GM21737 (cell line): Measurements from ENCODE around the gene ZMIZ1.

Source experiments
- ATAC-seq: cut with Tn5 transposase; IDR thresholded peaks from one replicate; pipeline ENCODE4 v1.9.1; 2021; ENCODE audit warnings: mild to moderate bottlenecking, moderate library complexity; ENCODE audit not compliant: unreplicated experiment

ZMIZ1 gene

GRCh38 chr10:79299397-79300241 lies 230.9 kb downstream of the ZMIZ1 start:
- ATAC-seq = no peak

DNA sequence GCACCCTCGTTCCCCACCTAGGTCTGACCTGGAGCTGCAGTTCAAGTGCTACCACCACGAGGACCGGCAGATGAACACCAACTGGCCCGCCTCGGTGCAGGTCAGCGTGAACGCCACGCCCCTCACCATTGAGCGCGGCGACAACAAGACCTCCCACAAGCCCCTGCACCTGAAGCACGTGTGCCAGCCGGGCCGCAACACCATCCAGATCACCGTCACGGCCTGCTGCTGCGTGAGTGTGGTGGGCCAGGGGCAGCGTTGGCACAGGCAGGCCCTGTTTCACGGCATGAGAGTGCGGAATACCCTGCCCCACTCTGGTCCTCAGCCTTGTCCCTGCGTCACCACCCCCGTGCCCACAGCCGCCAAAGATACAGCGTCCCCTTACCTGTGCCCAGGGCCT lies 231.9 kb downstream of the ZMIZ1 start:
- ATAC-seq = no peak

DNA sequence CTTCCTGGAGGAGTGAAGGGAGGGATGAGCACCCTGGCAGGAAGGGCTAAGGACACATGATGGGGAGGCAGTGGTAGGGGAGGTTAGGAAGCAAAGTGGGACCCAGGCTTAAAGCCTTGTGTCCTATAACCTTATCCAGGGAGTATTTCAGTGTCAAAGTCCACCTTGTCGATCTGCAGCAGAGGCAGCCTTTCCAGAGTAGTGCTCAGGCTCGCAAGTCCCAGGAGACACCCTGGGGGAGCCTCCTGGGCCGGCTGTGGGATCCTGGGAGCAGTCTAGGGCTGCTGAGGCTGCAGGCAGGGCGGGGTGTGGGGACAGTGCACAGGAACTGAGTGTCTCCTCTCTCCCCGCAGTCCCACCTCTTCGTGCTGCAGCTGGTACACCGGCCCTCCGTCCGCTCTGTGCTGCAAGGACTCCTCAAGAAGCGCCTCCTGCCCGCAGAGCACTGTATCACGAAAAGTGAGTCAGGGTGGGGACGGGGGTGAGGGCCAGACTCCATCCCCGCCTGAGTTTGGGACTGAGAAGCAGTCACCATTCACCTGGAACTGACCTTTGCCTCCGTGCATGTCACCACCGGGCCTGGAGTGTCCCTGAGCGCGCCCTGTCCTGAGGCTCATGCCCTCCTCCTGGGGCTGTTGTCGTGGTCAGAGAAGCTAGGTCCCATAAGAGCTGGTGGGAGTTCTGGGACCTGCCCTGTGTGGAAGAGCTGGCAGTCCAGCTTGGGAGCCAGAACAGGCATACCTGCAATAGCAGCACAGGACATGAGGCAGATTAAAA lies 233.2 kb downstream of the ZMIZ1 start:
- ATAC-seq = no peak

GRCh38 chr10:79303631-79304478 lies 235.1 kb downstream of the ZMIZ1 start:
- no peak for ATAC-seq

GRCh38 chr10:79304479-79305087 lies 235.8 kb downstream of the ZMIZ1 start:
- ATAC-seq = no peak

DNA sequence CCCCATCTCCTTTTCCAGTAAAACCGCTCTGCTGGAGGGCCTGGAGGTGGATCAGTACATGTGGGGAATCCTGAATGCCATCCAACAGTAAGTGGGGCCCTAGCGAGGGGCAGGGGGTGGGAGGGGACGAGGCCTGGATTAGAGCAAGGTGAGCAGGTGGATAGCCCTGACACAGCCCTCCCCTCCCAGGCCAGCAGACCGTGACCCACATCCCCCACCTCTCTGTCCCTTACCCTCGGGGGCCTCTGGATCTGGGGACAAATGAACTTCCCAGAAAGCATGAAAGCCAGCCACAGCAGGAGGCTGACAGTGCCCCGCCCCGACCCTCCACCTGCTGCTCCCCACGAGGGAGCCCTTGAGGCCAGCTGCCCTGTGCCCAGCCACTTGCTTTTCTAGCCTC lies 236.7 kb downstream of the ZMIZ1 start:
- no peak for ATAC-seq

DNA sequence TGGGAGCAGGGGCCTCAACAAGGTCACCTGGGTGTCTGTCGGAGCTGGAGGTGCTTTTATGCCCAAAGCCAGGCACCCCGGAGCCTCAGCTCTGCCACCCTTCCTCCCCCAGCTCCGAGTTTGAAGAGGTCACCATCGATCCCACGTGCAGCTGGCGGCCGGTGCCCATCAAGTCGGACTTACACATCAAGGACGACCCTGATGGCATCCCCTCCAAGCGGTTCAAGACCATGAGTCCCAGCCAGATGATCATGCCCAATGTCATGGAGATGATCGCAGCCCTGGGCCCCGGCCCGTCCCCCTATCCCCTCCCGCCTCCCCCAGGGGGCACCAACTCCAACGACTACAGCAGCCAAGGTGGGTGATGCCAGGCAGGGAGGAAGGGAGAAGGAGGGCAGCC lies 237.2 kb downstream of the ZMIZ1 start:
- no peak for ATAC-seq

DNA sequence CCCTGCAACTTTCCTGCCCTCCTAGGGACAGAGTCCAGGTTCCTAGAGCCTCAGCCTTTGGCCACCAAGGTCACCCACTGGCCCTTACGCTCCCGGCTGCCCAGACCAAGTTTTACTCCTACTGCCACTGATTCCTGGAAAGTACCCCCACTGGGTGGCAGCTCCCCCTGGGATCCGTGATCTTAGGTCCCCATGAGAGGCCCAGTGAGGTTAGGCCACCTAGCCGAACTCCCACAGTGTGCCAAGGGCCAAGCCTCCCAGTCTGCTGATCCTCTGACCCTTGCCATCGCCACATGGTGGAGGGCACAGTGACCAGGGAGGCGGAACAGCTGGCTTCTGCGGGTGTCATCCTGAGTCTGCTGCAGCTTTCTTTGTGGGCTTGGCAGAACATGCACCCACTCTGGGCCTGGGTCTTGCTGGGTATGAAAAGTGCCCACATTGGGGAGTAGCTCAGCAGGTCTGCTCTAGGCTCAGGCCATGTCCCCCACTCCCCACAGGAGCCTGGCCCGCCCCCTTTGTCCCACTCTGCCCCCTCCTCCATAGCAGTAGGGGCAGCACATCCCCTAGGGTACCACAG lies 238.0 kb downstream of the ZMIZ1 start:
- ATAC-seq = no peak

GRCh38 chr10:79308016-79308415 lies 239.2 kb downstream of the ZMIZ1 start:
- no peak for ATAC-seq

DNA sequence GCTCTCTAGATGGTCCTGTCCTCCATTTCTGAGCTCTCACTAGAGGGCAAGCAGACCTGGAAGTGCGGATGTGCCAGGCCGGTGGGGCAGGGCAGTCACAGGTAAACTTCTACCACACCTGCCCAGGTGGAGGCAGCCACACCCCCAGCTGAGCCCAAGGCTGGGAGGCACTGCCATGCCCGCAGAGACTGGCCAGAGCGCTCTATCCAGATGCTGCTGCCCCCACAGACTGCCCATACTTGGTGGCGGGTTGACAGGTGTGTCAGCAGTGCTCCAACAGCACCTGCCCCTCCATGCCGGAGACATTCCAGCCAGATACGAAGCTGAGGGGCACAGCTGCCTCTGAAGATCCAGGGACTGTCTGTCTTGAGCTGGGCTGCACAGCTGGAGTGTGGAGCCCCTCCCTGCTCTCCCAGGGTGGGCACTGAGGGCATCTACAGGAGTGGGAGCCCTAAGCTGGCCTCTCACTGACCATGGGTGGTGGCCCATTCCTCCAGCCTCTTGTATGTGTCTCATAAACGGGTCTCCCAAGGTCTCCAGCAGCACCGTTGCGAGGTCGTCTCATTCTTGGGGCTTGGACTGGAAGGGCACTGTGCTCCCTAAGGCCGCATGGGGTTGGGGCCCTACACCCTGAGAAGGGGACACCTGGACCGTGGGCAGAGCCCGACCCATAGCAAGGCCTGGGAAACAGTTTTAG lies 240.4 kb downstream of the ZMIZ1 start:
- no peak for ATAC-seq

DNA sequence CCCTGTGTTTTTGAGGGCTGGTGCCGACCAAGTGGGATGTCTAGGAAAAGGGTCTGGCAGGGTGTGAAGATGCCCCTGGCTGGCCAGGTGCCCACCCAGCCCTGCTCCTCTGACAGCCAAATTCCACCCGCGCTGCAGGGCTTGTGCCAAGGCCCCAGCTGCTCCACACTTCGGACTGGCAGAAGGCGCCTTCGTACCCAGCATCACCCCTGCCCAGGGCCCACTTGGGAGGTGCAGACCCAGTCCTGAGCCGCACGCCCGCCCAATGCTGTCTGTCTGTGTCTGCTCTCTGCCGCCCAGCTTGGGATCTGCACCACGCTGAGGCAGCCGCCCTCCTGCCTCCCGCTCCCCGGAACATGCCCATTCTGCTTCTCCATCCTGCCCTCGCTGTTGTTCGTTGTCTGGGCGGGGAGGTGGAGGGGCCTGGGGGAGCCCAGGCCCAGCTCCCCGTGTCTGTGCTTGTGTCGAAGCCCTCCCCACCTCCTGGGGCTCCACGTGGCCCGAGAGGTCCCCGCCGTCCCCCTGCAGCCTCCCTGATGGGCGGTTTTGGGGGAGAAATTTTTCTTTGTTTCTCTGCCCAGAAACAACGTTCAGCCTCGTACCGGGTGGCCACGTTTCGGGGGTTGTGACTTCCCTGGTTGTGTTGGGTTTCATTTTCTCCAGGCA lies 241.6 kb downstream of the ZMIZ1 start:
- no peak for ATAC-seq

DNA sequence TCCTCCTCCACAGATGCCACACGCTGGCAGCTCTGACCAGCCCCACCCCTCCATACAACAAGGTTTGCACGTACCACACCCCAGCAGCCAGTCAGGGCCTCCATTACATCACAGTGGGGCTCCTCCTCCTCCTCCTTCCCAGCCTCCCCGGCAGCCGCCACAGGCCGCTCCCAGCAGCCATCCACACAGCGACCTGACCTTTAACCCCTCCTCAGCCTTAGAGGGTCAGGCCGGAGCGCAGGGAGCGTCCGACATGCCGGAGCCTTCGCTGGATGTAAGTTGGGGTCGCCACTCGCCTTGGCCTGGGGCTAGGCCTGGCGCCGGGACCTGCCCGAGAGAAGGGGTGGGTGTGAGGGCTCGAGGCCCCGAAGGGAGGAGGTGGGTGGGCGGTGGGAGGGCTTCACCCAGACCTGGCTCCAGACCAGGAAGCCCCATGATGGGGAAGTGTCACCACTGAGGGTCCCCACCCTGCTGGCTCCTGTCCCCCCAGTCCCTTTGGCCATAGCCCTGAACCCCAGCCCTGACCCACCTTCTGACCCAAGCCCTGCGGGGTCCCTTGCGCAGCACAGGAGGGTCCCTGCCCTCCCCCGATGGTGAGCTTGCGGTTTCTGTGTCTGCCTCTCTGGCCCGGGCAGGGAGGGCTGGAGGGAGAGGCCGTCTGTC lies 242.3 kb downstream of the ZMIZ1 start:
- no peak for ATAC-seq

DNA sequence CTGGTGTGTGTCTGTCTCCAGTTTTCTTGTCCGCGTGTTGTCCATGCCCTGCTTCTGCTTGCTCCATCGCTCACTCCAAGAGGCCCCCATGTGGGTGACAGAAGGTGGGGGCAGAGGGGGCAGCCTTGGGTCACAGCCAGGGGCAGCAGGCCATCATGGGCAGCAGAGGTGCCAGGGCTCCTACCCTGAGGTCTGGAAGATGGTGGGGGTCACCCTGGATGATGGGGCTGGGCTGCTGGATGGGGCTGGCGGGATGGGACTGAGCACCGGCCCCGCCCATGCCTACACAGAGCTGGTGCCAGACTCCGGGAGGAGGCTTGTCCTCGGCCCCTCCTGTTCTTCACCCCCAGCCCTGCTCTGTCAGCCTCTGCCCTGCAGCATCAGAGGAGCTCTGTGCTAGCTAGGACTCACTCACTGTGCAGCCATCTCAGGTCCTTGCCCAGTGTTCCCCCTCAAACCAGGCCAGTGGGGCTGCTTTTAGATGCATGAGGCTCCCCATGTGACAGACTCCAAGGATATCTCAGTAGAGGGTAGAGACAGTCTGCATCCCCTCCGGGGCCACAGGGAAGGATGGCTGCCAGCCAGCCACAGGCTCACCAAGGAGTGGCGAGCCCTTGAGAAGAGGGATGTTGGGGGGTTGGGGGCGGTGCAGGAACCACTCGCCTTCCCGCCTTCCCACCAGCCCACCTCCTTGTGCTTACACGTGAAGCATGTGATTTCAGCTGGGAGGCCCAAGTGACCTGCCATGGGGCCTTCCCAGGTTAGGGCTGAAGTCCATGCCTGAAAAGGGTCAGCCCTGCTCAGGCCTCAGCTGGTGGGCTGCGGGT lies 243.0 kb downstream of the ZMIZ1 start:
- ATAC-seq = no peak

GRCh38 chr10:79312601-79313187 lies 243.9 kb downstream of the ZMIZ1 start:
- no peak for ATAC-seq

GRCh38 chr10:79313320-79313719 lies 244.6 kb downstream of the ZMIZ1 start:
- no peak for ATAC-seq

GRCh38 chr10:79313911-79314439 lies 245.2 kb downstream of the ZMIZ1 start:
- no peak for ATAC-seq
